SK-N-SH (cell line): ENCODE measurements around the gene COMMD3. TPM values are rescaled to one million over a fixed set of nuclear protein-coding genes. Genes with fewer than 3 reads are reported as not detected.

Experiments
- CTCF ChIA-PET: fragments of 300-600, 350-600 bp; formaldehyde crosslinking; extraction: SDS; loops from one replicate; lab custom pipeline; 2021; lab: Yijun Ruan, JAX
- POLR2A ChIA-PET: fragments of 350-600 bp; sonication (Branson Sonifier 250); formaldehyde crosslinking; extraction: SDS; loops from one replicate; lab custom pipeline; 2020; ENCODE audit warnings: antibody characterized with exemption, inconsistent platforms; lab: Yijun Ruan, JAX
- DNase-seq: peaks from one replicate; pipeline ENCODE4 v3.0.0; 2012
- H2AFZ ChIP-seq: fragments of 200-600 bp; sonication (generic); 2 replicates; pipeline ENCODE4 v1.8.1; 2016; ENCODE audit warnings: antibody characterized with exemption, mild to moderate bottlenecking, low read depth
- H3F3A ChIP-seq: fragments of 200-600 bp; sonication (generic); replicated peaks from 2 replicates; pipeline ENCODE3; 2016; ENCODE audit warnings: antibody characterized with exemption, mild to moderate bottlenecking; ENCODE audit not compliant: insufficient read depth
- H3K27ac ChIP-seq, 2 experiments: fragments of 200-500 bp in 1 of 2; fragments of 200-600 bp in 1 of 2; sonication (Bioruptor generic) in 1 of 2; sonication (generic), shearing (Covaris generic) in 1 of 2; 2 replicates each; pipeline versions ENCODE4 v1.5.1 to v1.6.1; 2014 to 2016; ENCODE audit warnings: low read depth in 2 of 2, inconsistent platforms in 1 of 2, low read length in 1 of 2, mild to moderate bottlenecking in 1 of 2, mixed read lengths in 1 of 2
- H3K27me3 ChIP-seq: fragments of 200-600 bp; sonication (generic), shearing (Covaris generic); 2 replicates; pipeline ENCODE4 v1.6.1; 2016; ENCODE audit warnings: mixed run types; ENCODE audit not compliant: insufficient read depth
- H3K36me3 ChIP-seq, 2 experiments: fragments of 200-500 bp in 1 of 2; fragments of 200-600 bp in 1 of 2; sonication (Bioruptor generic) in 1 of 2; sonication (generic) in 1 of 2; replicated peaks in 1 of 2; 2 replicates each; pipeline versions ENCODE3 to v1.5.1; 2014 to 2016; ENCODE audit warnings: low read length in 1 of 2, mild to moderate bottlenecking in 1 of 2; ENCODE audit not compliant: insufficient read depth in 2 of 2, control insufficient read depth in 1 of 2
- H3K4me1 ChIP-seq, 2 experiments: fragments of 200-500 bp in 1 of 2; fragments of 200-600 bp in 1 of 2; sonication (Bioruptor generic) in 1 of 2; sonication (generic), shearing (Covaris generic) in 1 of 2; 2 replicates each; pipeline versions ENCODE4 v1.5.1 to v1.6.1; 2014 to 2016; ENCODE audit warnings: low read depth in 1 of 2, low read length in 1 of 2, mixed run types in 1 of 2; ENCODE audit not compliant: insufficient read depth in 2 of 2, control insufficient read depth in 1 of 2
- H3K4me2 ChIP-seq: fragments of 200-600 bp; sonication (generic), shearing (Covaris generic); 2 replicates; pipeline ENCODE4 v1.6.1; 2017; ENCODE audit warnings: mixed run types
- H3K4me3 ChIP-seq, 2 experiments: fragments of 200-500 bp in 1 of 2; fragments of 200-600 bp in 1 of 2; sonication (Bioruptor generic) in 1 of 2; sonication (generic), shearing (Covaris generic) in 1 of 2; 2 replicates each; pipeline versions ENCODE4 v1.5.1 to v1.8.1; 2014 to 2016; ENCODE audit warnings: low read depth in 2 of 2, inconsistent platforms in 1 of 2, low read length in 1 of 2, mild to moderate bottlenecking in 1 of 2, mixed read lengths in 1 of 2, moderate library complexity in 1 of 2
- H3K79me2 ChIP-seq: fragments of 200-600 bp; sonication (generic); 2 replicates; pipeline ENCODE4 v1.8.1; 2017; ENCODE audit warnings: mild to moderate bottlenecking; ENCODE audit not compliant: insufficient read depth
- H3K9ac ChIP-seq: fragments of 200-600 bp; sonication (generic); 2 replicates; pipeline ENCODE4 v1.6.1; 2017; ENCODE audit warnings: mixed run types
- H3K9me2 ChIP-seq: fragments of 200-600 bp; sonication (generic); 2 replicates; pipeline ENCODE4 v1.6.1; 2017; ENCODE audit warnings: mixed run types
- H3K9me3 ChIP-seq: fragments of 200-600 bp; sonication (generic); 2 replicates; pipeline ENCODE4 v1.6.1; 2017; ENCODE audit warnings: mixed run types, mild to moderate bottlenecking, moderate library complexity
- H4K20me1 ChIP-seq: fragments of 200-600 bp; sonication (generic); 2 replicates; pipeline ENCODE4 v1.6.1; 2017; ENCODE audit warnings: mild to moderate bottlenecking, mixed run types; ENCODE audit not compliant: insufficient read depth
- CHD2 ChIP-seq: fragments of 150-350 bp; IDR thresholded peaks from 2 replicates; pipeline ENCODE4 v1.6.1; 2018; ENCODE audit warnings: low read length; ENCODE audit not compliant: partially characterized antibody
- EP300 ChIP-seq, 2 experiments: IDR thresholded peaks; 2 replicates each; pipeline versions ENCODE4 v1.4.0 to v1.6.1; 2012; ENCODE audit warnings: borderline replicate concordance in 1 of 2, low read depth in 1 of 2, low read length in 1 of 2
- FOXJ3 ChIP-seq: sonication (generic); formaldehyde crosslinking; IDR thresholded peaks from 2 replicates; pipeline ENCODE4 v1.5.1; 2020; ENCODE audit warnings: mild to moderate bottlenecking, missing genetic modification reagents
- GABPA ChIP-seq: IDR thresholded peaks from 2 replicates; pipeline ENCODE4 v1.4.0; 2012; ENCODE audit warnings: low read depth, mild to moderate bottlenecking
- GATA2 ChIP-seq: sonication (generic); formaldehyde crosslinking; IDR thresholded peaks from 2 replicates; pipeline ENCODE4 v1.5.0; 2020; ENCODE audit warnings: mild to moderate bottlenecking, missing genetic modification reagents
- MXI1 ChIP-seq: IDR thresholded peaks from 2 replicates; pipeline ENCODE4 v1.6.1; 2012; ENCODE audit warnings: mild to moderate bottlenecking, low read depth, low read length, improper control_type of control experiment
- NFIC ChIP-seq: IDR thresholded peaks from 2 replicates; pipeline ENCODE4 v1.4.0; 2012; ENCODE audit warnings: borderline replicate concordance
- NRF1 ChIP-seq: IDR thresholded peaks from 2 replicates; pipeline ENCODE4 v1.6.1; 2012; ENCODE audit warnings: low read depth, mild to moderate bottlenecking, low read length
- POLR2AphosphoS5 ChIP-seq: IDR thresholded peaks from 2 replicates; pipeline ENCODE4 v1.6.1; 2012; ENCODE audit warnings: low read depth, low read length
- SIN3A ChIP-seq: IDR thresholded peaks from 2 replicates; pipeline ENCODE4 v1.6.1; 2012; ENCODE audit warnings: low read depth, mild to moderate bottlenecking, low read length, moderate library complexity, borderline replicate concordance
- SMC3 ChIP-seq: IDR thresholded peaks from 2 replicates; pipeline ENCODE4 v1.6.1; 2012; ENCODE audit warnings: low read depth, low read length, improper control_type of control experiment
- TCF12 ChIP-seq: IDR thresholded peaks from 2 replicates; pipeline ENCODE4 v1.4.0; 2012
- USF1 ChIP-seq: IDR thresholded peaks from 2 replicates; pipeline ENCODE4 v1.4.0; 2012; ENCODE audit warnings: low read depth, borderline replicate concordance
- WGBS: methylation state at CpG from one replicate; pipeline ENCODE4 v1.1.6; 2017; ENCODE audit warnings: low lambda C conversion rate; 5-methylcytosine and 5-hydroxymethylcytosine counted together
- polyA plus RNA-seq, 3 experiments: library from polyadenylated mRNA; depleted of rRNA; stranded (reverse); fragments of >200 nt; gene quantifications; 2 replicates each; pipeline ENCODE4 v1.2.3, GENCODE V29; 2012
- TF ChIP-seq, protein P1 (sequence below): fragments of 200-600 bp; sonication (generic); IDR thresholded peaks from 2 replicates; pipeline ENCODE4 v1.6.1; 2017; ENCODE audit warnings: antibody characterized with exemption, mild to moderate bottlenecking, moderate library complexity
- TF ChIP-seq, protein P2 (sequence below): IDR thresholded peaks from 2 replicates; pipeline ENCODE4; 2012

Gene COMMD3
- polyA plus RNA-seq, 1 of the 3 experiments (the other 2 are of a cell fraction) = 26.9 TPM

- H3K9me3 ChIP-seq = no peaks in the 10 kb centered on the region
- H3F3A ChIP-seq = no peaks in the 10 kb centered on the region
- H3K4me3 ChIP-seq = no peak overlapping the region
- H3K4me2 ChIP-seq = no peak overlapping the region
- H3K9ac ChIP-seq = no peak overlapping the region
- H3K36me3 ChIP-seq = no peaks in the 10 kb centered on the region
- no peaks in the 10 kb centered on the region for H3K4me1 ChIP-seq
- DNase-seq = no peak
- H4K20me1 ChIP-seq = no peaks in the 10 kb centered on the region
- ChIA-PET POLR2A (no interaction called here), CTCF (no interaction called here)
- H3K79me2 ChIP-seq = no peaks in the 10 kb centered on the region
- TF ChIP-seq SMC3 = no peak
- TF ChIP-seq NFIC = no peak
- TF ChIP-seq, protein P1, sequence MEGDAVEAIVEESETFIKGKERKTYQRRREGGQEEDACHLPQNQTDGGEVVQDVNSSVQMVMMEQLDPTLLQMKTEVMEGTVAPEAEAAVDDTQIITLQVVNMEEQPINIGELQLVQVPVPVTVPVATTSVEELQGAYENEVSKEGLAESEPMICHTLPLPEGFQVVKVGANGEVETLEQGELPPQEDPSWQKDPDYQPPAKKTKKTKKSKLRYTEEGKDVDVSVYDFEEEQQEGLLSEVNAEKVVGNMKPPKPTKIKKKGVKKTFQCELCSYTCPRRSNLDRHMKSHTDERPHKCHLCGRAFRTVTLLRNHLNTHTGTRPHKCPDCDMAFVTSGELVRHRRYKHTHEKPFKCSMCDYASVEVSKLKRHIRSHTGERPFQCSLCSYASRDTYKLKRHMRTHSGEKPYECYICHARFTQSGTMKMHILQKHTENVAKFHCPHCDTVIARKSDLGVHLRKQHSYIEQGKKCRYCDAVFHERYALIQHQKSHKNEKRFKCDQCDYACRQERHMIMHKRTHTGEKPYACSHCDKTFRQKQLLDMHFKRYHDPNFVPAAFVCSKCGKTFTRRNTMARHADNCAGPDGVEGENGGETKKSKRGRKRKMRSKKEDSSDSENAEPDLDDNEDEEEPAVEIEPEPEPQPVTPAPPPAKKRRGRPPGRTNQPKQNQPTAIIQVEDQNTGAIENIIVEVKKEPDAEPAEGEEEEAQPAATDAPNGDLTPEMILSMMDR = no peak
- no peak for TF ChIP-seq TCF12
- no peak for TF ChIP-seq NRF1
- no peak for TF ChIP-seq FOXJ3 (CRISPR knock-in tag)
- no peak for TF ChIP-seq MXI1
- TF ChIP-seq, protein P2, sequence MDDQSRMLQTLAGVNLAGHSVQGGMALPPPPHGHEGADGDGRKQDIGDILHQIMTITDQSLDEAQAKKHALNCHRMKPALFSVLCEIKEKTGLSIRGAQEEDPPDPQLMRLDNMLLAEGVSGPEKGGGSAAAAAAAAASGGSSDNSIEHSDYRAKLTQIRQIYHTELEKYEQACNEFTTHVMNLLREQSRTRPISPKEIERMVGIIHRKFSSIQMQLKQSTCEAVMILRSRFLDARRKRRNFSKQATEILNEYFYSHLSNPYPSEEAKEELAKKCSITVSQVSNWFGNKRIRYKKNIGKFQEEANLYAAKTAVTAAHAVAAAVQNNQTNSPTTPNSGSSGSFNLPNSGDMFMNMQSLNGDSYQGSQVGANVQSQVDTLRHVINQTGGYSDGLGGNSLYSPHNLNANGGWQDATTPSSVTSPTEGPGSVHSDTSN = no peak
- H3K27ac ChIP-seq = no peak overlapping the region
- no peak overlapping the region for H2AFZ ChIP-seq
- H3K27me3 ChIP-seq = no peaks in the 10 kb centered on the region
- H3K9me2 ChIP-seq = no peaks in the 10 kb centered on the region
- 94% methylated on average over 1 of the region's 1 CpG for WGBS
Observed at GRCh38 chr10:22365233-22365632, 49.0 kb downstream of the COMMD3 start.

DNA sequence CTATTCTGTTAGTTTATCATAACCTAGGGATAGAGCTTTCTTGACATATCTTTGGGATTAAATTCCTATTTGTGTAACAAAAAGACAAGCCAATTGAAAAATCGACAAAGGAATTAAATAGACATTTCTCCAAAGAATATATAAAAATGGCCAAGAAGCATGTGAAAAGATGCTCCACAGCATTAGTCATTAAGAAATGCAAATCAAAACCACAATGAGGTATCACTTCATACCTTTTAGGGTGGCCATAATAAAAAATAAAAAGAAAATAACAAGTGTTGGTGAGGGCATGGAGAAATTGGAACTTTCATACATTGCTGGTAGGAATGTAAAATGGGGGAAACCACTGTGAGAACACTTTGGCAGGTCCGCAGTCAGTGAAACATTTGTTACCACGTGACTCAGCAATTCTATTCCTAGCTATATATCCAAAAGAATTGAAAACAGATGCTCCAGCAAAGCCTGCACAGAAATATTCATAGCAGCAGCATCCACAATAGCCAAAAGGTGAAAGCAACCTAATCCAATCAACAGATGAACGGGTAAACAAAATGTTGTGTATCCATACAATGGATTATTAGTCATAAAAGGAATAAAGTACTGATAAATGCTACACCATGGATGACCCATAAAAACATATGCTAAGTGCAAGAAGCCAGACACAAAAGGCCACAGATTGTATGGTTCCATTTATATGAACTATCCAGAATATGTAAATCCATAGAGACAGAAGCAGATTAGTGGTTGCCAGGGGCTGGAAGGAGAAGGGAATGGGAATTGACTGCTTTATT, 49.7 kb downstream of the COMMD3 start:
- DNase-seq = no peak
- 61% methylated on average over 4 of the region's 4 CpGs for WGBS
- Histone ChIP-seq H3K4me1 (no peaks in the 10 kb centered on the region), H3K9ac (no peak overlapping the region), H3K9me3 (no peaks in the 10 kb centered on the region), H3K4me2 (no peak overlapping the region), H3K27ac (no peak overlapping the region), H3K79me2 (no peaks in the 10 kb centered on the region), H3K9me2 (no peaks in the 10 kb centered on the region), H3K4me3 (no peak overlapping the region), H3K36me3 (no peaks in the 10 kb centered on the region), H4K20me1 (no peaks in the 10 kb centered on the region)
- ChIA-PET POLR2A (no interaction called here), CTCF (no interaction called here)
- no peak for TF ChIP-seq GATA2 (CRISPR knock-in tag)
- TF ChIP-seq NRF1 = no peak
- no peak for TF ChIP-seq EP300 (IDR thresholded peaks at IDR 0.05; ENCODE audit: borderline replicate concordance in 1 of 2, low read depth in 1 of 2, low read length in 1 of 2)
- peak; percentile 64; the same call in 1 of the 2 replicates for TF ChIP-seq USF1
- no peak for TF ChIP-seq NFIC
- TF ChIP-seq, protein P2 = no peak
- TF ChIP-seq POLR2AphosphoS5 = no peak
- TF ChIP-seq CHD2 = no peak
- no peak for TF ChIP-seq GABPA
- peak; percentile 80 for TF ChIP-seq TCF12
- TF ChIP-seq SIN3A = no peak
- TF ChIP-seq, all 33 proteins: peak for 2
- H3K27me3 ChIP-seq = no peaks in the 10 kb centered on the region
- no peaks in the 10 kb centered on the region for H3F3A ChIP-seq
- no peak overlapping the region for H2AFZ ChIP-seq
